HepG2 (cell line): ENCODE results near the gene SLC24A5. TPM values are rescaled to one million over a fixed set of nuclear protein-coding genes. Genes with fewer than 3 reads are reported as not detected.

Source experiments
- ASH2L ChIP-seq: fragments of 300-600, 200-600 bp; sonication (generic); IDR thresholded peaks from 2 replicates; pipeline ENCODE4 v1.7.0; 2017; ENCODE audit warnings: low read depth, mild to moderate bottlenecking, moderate library complexity, mixed read lengths, low read length; ENCODE audit not compliant: insufficient read length
- CEBPZ ChIP-seq: IDR thresholded peaks from 2 replicates; pipeline ENCODE4 v1.6.1; 2012; ENCODE audit warnings: low read length, improper control_type of control experiment
- CHD2 ChIP-seq: IDR thresholded peaks from 2 replicates; pipeline ENCODE4 v1.6.1; 2011; ENCODE audit warnings: low read depth, low read length, improper control_type of control experiment
- E2F5 ChIP-seq: sonication (generic); formaldehyde crosslinking; conservative IDR thresholded peaks from 2 replicates; pipeline ENCODE4 v1.4.0; 2020; ENCODE audit warnings: missing genetic modification reagents
- JUNB ChIP-seq: sonication (generic); formaldehyde crosslinking; IDR thresholded peaks from 2 replicates; pipeline ENCODE4 v1.8.0; 2022; ENCODE audit warnings: missing genetic modification reagents, mild to moderate bottlenecking, borderline replicate concordance
- LCORL ChIP-seq, 2 experiments: fragments of 450-650 bp in 1 of 2; sonication (generic) in 1 of 2; formaldehyde crosslinking in 1 of 2; IDR thresholded peaks; 2 replicates each; pipeline versions ENCODE4 v1.5.0 to v1.6.1; 2017 to 2020; ENCODE audit warnings: antibody characterized with exemption in 1 of 2, missing genetic modification reagents in 1 of 2
- MTA1 ChIP-seq: sonication (generic); formaldehyde crosslinking; IDR thresholded peaks from 2 replicates; pipeline ENCODE4 v1.4.0; 2020; ENCODE audit warnings: missing genetic modification reagents, mild to moderate bottlenecking, borderline replicate concordance
- PHF20 ChIP-seq: sonication (generic); formaldehyde crosslinking; IDR thresholded peaks from 2 replicates; pipeline ENCODE4 v1.5.0; 2020; ENCODE audit warnings: mild to moderate bottlenecking, missing genetic modification reagents
- RFX5 ChIP-seq: IDR thresholded peaks from 2 replicates; pipeline ENCODE4 v1.6.1; 2011; ENCODE audit warnings: low read depth, low read length, improper control_type of control experiment
- SOX5 ChIP-seq: IDR thresholded peaks from 2 replicates; pipeline ENCODE4 v1.6.1; 2016; ENCODE audit warnings: borderline replicate concordance
- SP140L ChIP-seq: sonication (generic); formaldehyde crosslinking; IDR thresholded peaks from 2 replicates; pipeline ENCODE4 v1.4.0; 2020; ENCODE audit warnings: missing genetic modification reagents, borderline replicate concordance
- YY1 ChIP-seq: IDR thresholded peaks from 2 replicates; pipeline ENCODE4 v1.6.1; 2011; ENCODE audit warnings: low read length, low read depth, moderate library complexity, mild to moderate bottlenecking; ENCODE audit not compliant: insufficient read depth, insufficient replicate concordance
- ZEB1 ChIP-seq: IDR thresholded peaks from 2 replicates; pipeline ENCODE4 v1.6.1; 2012; ENCODE audit warnings: mild to moderate bottlenecking, low read depth, inconsistent platforms; ENCODE audit not compliant: insufficient replicate concordance
- ZFYVE20 ChIP-seq: sonication (generic); formaldehyde crosslinking; IDR thresholded peaks from 2 replicates; pipeline ENCODE4 v1.8.0; 2023; ENCODE audit warnings: low read depth, mild to moderate bottlenecking, moderate library complexity, missing genetic modification reagents, borderline replicate concordance
- ZNF430 ChIP-seq: sonication (generic); formaldehyde crosslinking; IDR thresholded peaks from 2 replicates; pipeline ENCODE4 v1.9.0; 2021; ENCODE audit warnings: mild to moderate bottlenecking, missing genetic modification reagents
- ZNF562 ChIP-seq: sonication (generic); formaldehyde crosslinking; IDR thresholded peaks from 2 replicates; pipeline ENCODE4 v1.8.0; 2022; ENCODE audit warnings: missing genetic modification reagents, borderline replicate concordance
- ZNF781 ChIP-seq: sonication (generic); formaldehyde crosslinking; IDR thresholded peaks from 2 replicates; pipeline ENCODE4 v1.5.1; 2020; ENCODE audit warnings: borderline replicate concordance, mild to moderate bottlenecking, missing genetic modification reagents; ENCODE audit errors: not compliant biosample characterization
- ZSCAN29 ChIP-seq: sonication (generic); formaldehyde crosslinking; conservative IDR thresholded peaks from 2 replicates; pipeline ENCODE4 v1.4.0; 2020; ENCODE audit warnings: mild to moderate bottlenecking, missing genetic modification reagents
- ZZZ3 ChIP-seq: sonication (generic); formaldehyde crosslinking; IDR thresholded peaks from 2 replicates; pipeline ENCODE4 v1.4.0; 2020; ENCODE audit warnings: missing genetic modification reagents, mild to moderate bottlenecking, borderline replicate concordance
- polyA plus RNA-seq, 8 experiments: library from polyadenylated mRNA; depleted of rRNA in 3 of 8; stranded (reverse) in 7 of 8; unstranded in 1 of 8; fragments of >200 nt; fragmentation: Illumina TruSeq in 4 of 8; extraction: Trizol in 4 of 8; gene quantifications; 2 replicates each; pipeline versions ENCODE4 v1.2.1 to v1.2.3, GENCODE V29; 2011 to 2016; ENCODE audit warnings: low read depth in 4 of 8, missing spikeins in 1 of 8, mixed read lengths in 1 of 8; ENCODE audit not compliant: insufficient read depth in 1 of 8
- total RNA-seq, 5 experiments: library from RNA; depleted of rRNA; stranded (reverse); fragments of >200 nt; fragmentation: Illumina TruSeq; extraction: Trizol; gene quantifications; 2 replicates each; pipeline ENCODE4 v1.2.3, GENCODE V29; 2016; ENCODE audit warnings: low read depth in 1 of 5
- TF ChIP-seq, protein P1 (sequence below), 2 experiments: fragments of 450-650 bp in 1 of 2; sonication (generic) in 1 of 2; formaldehyde crosslinking; IDR thresholded peaks; 2 replicates each; pipeline versions ENCODE4 v1.5.0 to v1.8.0; 2020 to 2022; ENCODE audit warnings: mild to moderate bottlenecking in 1 of 2, missing genetic modification reagents in 1 of 2
- TF ChIP-seq, protein P2 (sequence below): sonication (generic); formaldehyde crosslinking; IDR thresholded peaks from 2 replicates; pipeline ENCODE4 v1.4.0; 2020; ENCODE audit warnings: missing genetic modification reagents

The SLC24A5 gene
- total and polyA plus RNA-seq, 2 of the 13 experiments (the other 11 are each of a cell fraction or from before 2014, with no cell fraction given) = not detected

- TF ChIP-seq E2F5 (CRISPR knock-in tag) (peak; percentile 71; the same call in 1 of the 2 replicates), ZFYVE20 (CRISPR knock-in tag) (no peak), ZZZ3 (CRISPR knock-in tag) (no peak), SP140L (CRISPR knock-in tag) (no peak), SOX5 (CRISPR knock-in tag) (no peak), LCORL (IDR thresholded peaks at IDR 0.05) (no peak), LCORL (CRISPR knock-in tag; IDR thresholded peaks at IDR 0.05) (no peak), ZSCAN29 (CRISPR knock-in tag) (no peak), PHF20 (peak; percentile 23; the same call in 1 of the 2 replicates), CEBPZ (no peak), RFX5 (no peak), YY1 (peak; percentile 91), ZNF562 (CRISPR knock-in tag) (peak; percentile 72; the same call in 1 of the 2 replicates), MTA1 (CRISPR knock-in tag) (no peak), JUNB (CRISPR knock-in tag) (no peak), ZNF430 (no peak), ZEB1 (no peak), ASH2L (peak; percentile 44), ZNF781 (CRISPR knock-in tag) (no peak), CHD2 (peak; percentile 96)
- TF ChIP-seq, protein P1, sequence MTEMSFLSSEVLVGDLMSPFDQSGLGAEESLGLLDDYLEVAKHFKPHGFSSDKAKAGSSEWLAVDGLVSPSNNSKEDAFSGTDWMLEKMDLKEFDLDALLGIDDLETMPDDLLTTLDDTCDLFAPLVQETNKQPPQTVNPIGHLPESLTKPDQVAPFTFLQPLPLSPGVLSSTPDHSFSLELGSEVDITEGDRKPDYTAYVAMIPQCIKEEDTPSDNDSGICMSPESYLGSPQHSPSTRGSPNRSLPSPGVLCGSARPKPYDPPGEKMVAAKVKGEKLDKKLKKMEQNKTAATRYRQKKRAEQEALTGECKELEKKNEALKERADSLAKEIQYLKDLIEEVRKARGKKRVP (CRISPR knock-in tag; IDR thresholded peaks at IDR 0.05) = 0 out of 4 replicates have a peak, but pooled peaks of 1 of the 2 experiments have one; percentile 29
- TF ChIP-seq, protein P2, sequence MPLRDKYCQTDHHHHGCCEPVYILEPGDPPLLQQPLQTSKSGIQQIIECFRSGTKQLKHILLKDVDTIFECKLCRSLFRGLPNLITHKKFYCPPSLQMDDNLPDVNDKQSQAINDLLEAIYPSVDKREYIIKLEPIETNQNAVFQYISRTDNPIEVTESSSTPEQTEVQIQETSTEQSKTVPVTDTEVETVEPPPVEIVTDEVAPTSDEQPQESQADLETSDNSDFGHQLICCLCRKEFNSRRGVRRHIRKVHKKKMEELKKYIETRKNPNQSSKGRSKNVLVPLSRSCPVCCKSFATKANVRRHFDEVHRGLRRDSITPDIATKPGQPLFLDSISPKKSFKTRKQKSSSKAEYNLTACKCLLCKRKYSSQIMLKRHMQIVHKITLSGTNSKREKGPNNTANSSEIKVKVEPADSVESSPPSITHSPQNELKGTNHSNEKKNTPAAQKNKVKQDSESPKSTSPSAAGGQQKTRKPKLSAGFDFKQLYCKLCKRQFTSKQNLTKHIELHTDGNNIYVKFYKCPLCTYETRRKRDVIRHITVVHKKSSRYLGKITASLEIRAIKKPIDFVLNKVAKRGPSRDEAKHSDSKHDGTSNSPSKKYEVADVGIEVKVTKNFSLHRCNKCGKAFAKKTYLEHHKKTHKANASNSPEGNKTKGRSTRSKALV = no peak
Observed at GRCh38 chr15:48177766-48178647, 57.2 kb downstream of the SLC24A5 start, which contains the start of gene MYEF2 (continued).
